ENCODE data around the gene ZFHX3.

DNA sequence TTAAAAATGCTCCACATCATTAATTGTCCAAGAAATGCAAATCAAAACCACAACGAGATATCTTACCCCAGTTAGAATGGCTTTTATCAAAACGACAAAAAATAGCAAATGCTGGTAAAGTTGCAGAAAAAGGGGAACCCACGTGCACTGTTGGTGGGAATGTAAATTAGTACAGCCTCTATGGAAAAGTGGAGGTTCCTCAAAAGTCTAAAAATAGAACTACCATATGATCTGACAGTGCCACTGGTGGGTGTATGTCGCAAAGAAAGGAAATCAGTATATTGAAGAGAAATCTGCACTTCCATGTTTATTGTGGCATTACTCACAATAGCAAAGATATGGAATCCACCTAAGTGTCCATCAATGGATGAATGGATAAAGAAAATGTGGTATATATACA, 38.2 kb upstream of the ZFHX3 start:
- TF ChIP-seq, protein P1, sequence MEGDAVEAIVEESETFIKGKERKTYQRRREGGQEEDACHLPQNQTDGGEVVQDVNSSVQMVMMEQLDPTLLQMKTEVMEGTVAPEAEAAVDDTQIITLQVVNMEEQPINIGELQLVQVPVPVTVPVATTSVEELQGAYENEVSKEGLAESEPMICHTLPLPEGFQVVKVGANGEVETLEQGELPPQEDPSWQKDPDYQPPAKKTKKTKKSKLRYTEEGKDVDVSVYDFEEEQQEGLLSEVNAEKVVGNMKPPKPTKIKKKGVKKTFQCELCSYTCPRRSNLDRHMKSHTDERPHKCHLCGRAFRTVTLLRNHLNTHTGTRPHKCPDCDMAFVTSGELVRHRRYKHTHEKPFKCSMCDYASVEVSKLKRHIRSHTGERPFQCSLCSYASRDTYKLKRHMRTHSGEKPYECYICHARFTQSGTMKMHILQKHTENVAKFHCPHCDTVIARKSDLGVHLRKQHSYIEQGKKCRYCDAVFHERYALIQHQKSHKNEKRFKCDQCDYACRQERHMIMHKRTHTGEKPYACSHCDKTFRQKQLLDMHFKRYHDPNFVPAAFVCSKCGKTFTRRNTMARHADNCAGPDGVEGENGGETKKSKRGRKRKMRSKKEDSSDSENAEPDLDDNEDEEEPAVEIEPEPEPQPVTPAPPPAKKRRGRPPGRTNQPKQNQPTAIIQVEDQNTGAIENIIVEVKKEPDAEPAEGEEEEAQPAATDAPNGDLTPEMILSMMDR (IDR thresholded peaks at IDR 0.05), result no peak
- no peak for TF ChIP-seq EZH2 (IDR thresholded peaks at IDR 0.05; ENCODE audit: borderline replicate concordance, insufficient read depth, low read depth, low read length, poor library complexity, severe bottlenecking)

Measured in B cell (primary cell).